SK-N-MC (cell line): Measurements from ENCODE around the gene IRS1.

ENCODE experiments used
- DNase-seq: peaks from one replicate; pipeline ENCODE4 v3.0.0-alpha.2; 2011; ENCODE audit warnings: low read depth, low spot score
- H3K27ac ChIP-seq: fragments of 200-600 bp; sonication (generic); 2 replicates; pipeline ENCODE4 v1.5.1; 2016; ENCODE audit warnings: mixed run types
- H3K36me3 ChIP-seq: fragments of 200-600 bp; sonication (generic); 2 replicates; pipeline ENCODE4 v1.6.1; 2017; ENCODE audit warnings: antibody characterized with exemption, low read length, mixed read lengths; ENCODE audit not compliant: insufficient read depth
- H3K4me3 ChIP-seq: fragments of 200-600 bp; sonication (generic); 2 replicates; pipeline ENCODE4 v1.5.1; 2016
- H3K9ac ChIP-seq: fragments of 200-600 bp; sonication (generic); 2 replicates; pipeline ENCODE4 v1.8.0; 2017; ENCODE audit warnings: mixed run types, mixed read lengths; ENCODE audit not compliant: insufficient read length
- H3K9me3 ChIP-seq: fragments of 200-600 bp; sonication (generic); 2 replicates; pipeline ENCODE4 v1.6.1; 2017; ENCODE audit warnings: low read depth, mild to moderate bottlenecking, antibody characterized with exemption, low read length, moderate library complexity, mixed read lengths
- EZH2 ChIP-seq: fragments of 200-600 bp; sonication (generic); IDR thresholded peaks from one replicate; pipeline ENCODE4 v1.6.1; 2017; ENCODE audit warnings: antibody characterized with exemption
- FOXP2 ChIP-seq: optimal IDR thresholded peaks from 2 replicates; pipeline ENCODE3; 2011; ENCODE audit warnings: mild to moderate bottlenecking, moderate library complexity; ENCODE audit not compliant: insufficient read depth; ENCODE audit errors: extremely low read length, control extremely low read depth
- POLR2AphosphoS5 ChIP-seq: IDR thresholded peaks from 2 replicates; pipeline ENCODE4 v1.6.1; 2012; ENCODE audit warnings: mild to moderate bottlenecking, low read depth, low read length, borderline replicate concordance

IRS1 gene

DNA sequence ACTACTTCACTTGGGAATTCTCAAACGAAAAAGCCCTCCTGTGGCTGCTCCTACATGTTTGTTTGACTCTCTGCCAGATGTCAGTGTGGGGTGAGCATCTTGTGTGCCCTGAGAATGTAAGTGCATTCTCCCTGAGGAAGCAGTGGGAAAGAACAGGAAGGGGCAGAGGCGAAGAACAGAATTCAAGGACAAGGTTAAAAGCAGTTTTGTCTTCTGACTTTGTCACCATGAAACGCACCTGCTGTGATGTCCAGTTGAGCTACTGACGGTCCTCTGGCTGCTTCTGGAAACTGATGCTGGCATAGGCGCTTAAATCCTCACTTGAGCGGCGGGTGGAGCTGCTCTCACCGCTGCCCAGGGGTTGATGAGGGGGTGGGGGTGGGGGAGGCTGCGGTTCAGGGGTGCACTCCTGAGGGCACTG, 4.9 kb downstream of the IRS1 start:
- peaks cover 14% of the 10 kb centered on the region for H3K36me3 ChIP-seq
- peak overlapping the region; percentile 75; the same call in 1 of the 2 replicates for H3K27ac ChIP-seq
- H3K9me3 ChIP-seq: no peaks in the 10 kb centered on the region
- peak overlapping the region; percentile 68 for H3K9ac ChIP-seq
- peak overlapping the region; percentile 91 for H3K4me3 ChIP-seq
- no peak for TF ChIP-seq POLR2AphosphoS5
- no peak for TF ChIP-seq EZH2
- TF ChIP-seq FOXP2: no peak
- no peak for DNase-seq

DNA sequence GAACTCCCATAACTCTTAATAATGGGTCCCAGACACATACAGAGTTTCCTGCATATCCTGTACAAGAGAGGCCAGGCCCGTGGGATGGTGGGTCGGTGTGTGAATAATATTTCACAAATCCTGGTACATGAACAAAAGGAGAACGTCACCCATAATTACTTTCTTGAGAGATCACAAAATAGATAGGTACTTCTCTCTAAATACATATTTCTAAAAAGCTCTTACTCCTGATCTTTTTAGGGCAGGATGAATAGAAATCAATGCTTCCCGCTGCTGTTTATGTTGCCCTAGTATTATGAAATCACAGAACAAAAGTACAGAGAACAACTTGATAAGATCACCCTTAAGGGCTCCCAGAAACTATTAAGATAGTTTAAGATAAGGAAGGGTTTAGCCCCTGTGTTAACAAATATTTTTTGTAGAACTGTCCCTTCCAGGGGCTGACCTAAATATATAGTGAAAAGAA, 5.4 kb downstream of the IRS1 start:
- peak overlapping the region; percentile 75; the same call in 1 of the 2 replicates for H3K27ac ChIP-seq
- peaks cover 14% of the 10 kb centered on the region for H3K36me3 ChIP-seq
- no peaks in the 10 kb centered on the region for H3K9me3 ChIP-seq
- peak overlapping the region; percentile 68 for H3K9ac ChIP-seq
- H3K4me3 ChIP-seq: peak overlapping the region; percentile 91
- DNase-seq: no peak
- TF ChIP-seq EZH2 (no peak), FOXP2 (no peak), POLR2AphosphoS5 (no peak)

DNA sequence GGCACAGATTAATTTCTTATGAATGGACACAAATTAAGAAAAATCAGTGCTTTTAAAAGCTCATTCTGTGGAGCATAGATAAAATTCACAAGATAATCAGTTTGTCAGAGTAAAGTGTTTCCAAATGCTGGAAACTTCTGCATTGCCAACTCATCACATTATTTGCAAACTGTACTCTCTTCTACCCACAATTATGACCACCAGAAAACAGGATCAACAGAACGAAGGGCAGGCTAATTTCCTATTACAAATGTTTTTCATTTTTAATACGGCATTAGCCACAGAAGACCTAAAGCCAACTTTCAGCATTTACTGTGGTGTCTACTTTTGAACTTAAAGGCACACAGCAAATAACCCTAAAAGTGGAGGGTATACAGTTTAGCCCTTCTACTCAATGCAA, 6.0 kb downstream of the IRS1 start:
- Histone ChIP-seq H3K9me3 (no peaks in the 10 kb centered on the region), H3K36me3 (peaks cover 14% of the 10 kb centered on the region), H3K27ac (0 out of 2 replicates have a peak overlapping the region, but pooled peaks have one; percentile 75), H3K9ac (peak overlapping the region; percentile 68), H3K4me3 (peak overlapping the region; percentile 91)
- DNase-seq: no peak
- no peak for TF ChIP-seq POLR2AphosphoS5
- no peak for TF ChIP-seq EZH2
- TF ChIP-seq FOXP2: no peak

DNA sequence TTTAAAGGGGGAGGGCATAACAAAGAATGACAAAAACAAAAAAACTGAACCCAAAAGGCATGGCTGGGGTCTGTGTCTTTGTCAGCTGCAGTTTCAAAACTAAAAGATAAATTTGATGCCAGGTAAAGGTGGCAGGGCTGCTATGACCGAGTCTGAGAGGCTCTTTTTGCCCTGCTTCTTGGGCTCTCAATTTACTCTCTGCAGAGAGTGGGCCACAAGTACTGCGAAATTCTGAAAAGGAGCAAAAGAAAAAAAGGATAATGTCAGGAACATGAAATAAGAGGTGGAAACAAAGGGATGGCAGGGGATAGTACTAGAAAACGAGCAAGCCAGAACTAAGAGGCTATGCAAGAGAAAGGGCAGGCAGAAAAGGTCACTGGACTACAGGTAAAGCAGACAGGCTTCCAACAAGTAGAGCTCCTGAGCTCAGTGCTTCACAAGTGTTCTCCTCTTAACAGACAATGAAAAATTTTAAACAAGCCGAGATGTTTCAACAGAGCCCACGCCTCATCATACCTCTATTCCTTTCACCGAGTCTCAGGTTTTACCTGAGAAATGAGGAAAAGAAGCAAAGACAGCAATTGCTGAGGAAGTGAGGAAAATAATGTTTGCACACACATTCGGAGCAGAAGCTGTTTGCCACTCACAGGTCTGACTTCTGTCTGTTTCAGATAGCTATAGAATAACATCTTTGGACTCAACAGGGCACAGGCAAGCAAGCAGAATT, 7.3 kb downstream of the IRS1 start:
- 0 out of 2 replicates have a peak overlapping the region, but pooled peaks have one; percentile 61 for H3K27ac ChIP-seq
- DNase-seq: no peak
- no peak for TF ChIP-seq EZH2
- no peak for TF ChIP-seq POLR2AphosphoS5
- TF ChIP-seq FOXP2: no peak
- H3K4me3 ChIP-seq: peak overlapping the region; percentile 91
- H3K36me3 ChIP-seq: peaks cover 12% of the 10 kb centered on the region
- peak overlapping the region; percentile 88 for H3K9ac ChIP-seq
- H3K9me3 ChIP-seq: no peaks in the 10 kb centered on the region

DNA sequence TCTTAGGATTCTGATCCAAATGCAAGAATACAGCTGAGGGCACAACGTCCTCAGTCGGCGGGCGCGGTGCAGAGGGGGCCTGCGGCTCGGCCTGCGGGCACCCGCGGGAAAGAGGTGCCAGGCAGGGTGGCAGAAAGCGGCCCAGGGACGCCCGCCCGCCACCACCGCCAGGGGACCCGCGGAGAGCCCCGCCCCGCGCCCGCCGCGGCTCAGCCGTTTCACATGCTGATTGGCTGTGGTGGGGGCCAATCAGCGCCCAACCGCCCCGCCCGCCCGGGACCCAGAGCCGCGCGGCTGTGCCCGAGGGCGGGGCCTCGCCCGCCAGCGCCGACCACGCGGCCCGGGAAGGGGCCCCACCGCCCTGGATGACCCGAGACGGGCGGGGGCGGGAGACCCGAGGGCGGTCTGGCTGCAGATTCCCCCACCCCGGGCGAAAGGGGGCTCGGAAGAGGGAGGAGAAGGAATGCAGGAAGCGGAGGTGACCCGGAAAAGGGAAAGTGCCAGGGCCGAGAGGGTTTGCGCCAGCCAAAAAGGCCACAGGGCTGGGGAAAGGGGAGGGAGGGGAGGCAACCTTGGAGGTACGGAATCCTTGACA, 8.0 kb downstream of the IRS1 start:
- H3K9me3 ChIP-seq: no peaks in the 10 kb centered on the region
- H3K36me3 ChIP-seq: peaks cover 6% of the 10 kb centered on the region; the same call in 1 of the 2 replicates
- TF ChIP-seq POLR2AphosphoS5: peak; percentile 59; the same call in 1 of the 2 replicates
- TF ChIP-seq FOXP2: no peak
- no peak for TF ChIP-seq EZH2
- DNase-seq: no peak
- peak overlapping the region; percentile 88 for H3K9ac ChIP-seq
- H3K27ac ChIP-seq: peak overlapping the region; percentile 61; the same call in 1 of the 2 replicates
- peak overlapping the region; percentile 91 for H3K4me3 ChIP-seq

DNA sequence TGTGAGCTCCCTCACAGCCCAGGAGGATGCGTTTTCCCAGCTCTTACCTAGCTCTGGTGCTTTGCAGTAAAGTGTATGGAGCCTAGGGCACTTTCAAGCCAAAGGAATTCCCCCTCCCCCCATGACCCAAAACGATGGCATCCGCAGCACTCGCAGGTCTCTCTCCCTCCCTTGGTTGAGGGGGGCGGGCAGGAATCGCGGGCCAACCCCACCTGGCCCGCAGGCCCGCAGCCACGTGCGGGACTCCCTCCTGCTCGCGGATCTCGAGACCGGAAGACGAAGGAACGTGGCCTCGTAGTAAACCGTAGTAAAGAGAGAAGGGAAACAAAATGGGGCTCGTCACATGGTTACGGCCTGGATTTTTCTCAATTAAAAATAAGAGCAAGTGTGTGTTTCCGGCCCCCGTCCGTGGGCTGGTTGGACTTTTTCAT, 8.5 kb downstream of the IRS1 start:
- H3K4me3 ChIP-seq: peak overlapping the region; percentile 91
- H3K9me3 ChIP-seq: no peaks in the 10 kb centered on the region
- H3K36me3 ChIP-seq: peaks cover 1% of the 10 kb centered on the region; the same call in 1 of the 2 replicates
- H3K9ac ChIP-seq: peak overlapping the region; percentile 73
- TF ChIP-seq EZH2 (no peak), FOXP2 (no peak), POLR2AphosphoS5 (no peak)
- no peak overlapping the region for H3K27ac ChIP-seq
- no peak for DNase-seq

DNA sequence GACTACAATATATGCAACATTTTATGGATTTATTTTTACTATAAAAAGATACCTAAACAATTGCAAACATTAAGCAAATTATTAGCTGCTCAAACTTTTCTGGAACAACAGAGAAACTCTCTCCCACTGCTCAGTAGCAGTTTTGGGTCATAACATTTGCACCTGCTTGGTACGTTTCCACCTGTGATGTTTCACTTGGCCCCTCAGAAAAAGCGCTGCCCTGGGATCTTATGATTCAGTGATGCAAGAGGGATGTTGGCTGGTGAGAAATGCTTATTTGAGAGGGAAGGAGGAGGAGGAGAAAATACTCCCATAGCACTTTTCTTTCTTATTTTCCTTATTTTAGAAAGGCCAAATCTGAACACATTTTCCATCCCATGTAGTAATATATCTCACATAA, 9.2 kb downstream of the IRS1 start:
- H3K36me3 ChIP-seq: no peaks in the 10 kb centered on the region; the same call in 1 of the 2 replicates
- no peak for DNase-seq
- no peak overlapping the region for H3K27ac ChIP-seq
- no peak overlapping the region for H3K4me3 ChIP-seq
- H3K9ac ChIP-seq: no peak overlapping the region
- H3K9me3 ChIP-seq: no peaks in the 10 kb centered on the region
- TF ChIP-seq POLR2AphosphoS5: no peak
- TF ChIP-seq EZH2: no peak
- TF ChIP-seq FOXP2: no peak

DNA sequence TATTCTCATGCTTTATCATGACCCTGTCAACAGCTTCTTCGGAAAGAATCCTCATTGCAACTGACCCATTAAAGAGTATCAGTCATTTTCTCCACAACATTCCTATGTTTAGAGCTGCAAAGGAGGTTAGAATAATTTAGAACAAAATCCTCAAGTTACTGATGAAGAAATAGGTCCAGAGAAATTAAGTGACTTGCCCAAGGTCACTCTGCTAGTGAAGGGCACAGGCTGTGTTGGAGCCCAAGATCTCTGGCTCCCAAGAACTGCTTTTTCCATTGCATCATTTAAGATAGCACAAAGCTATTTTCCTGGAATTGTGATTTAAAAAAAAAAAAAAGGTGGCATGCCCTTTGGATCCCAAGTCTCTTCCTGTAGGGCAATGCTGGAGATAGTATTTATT, 9.6 kb downstream of the IRS1 start:
- TF ChIP-seq EZH2 (no peak), FOXP2 (no peak), POLR2AphosphoS5 (no peak)
- no peak overlapping the region for H3K4me3 ChIP-seq
- no peak for DNase-seq
- no peaks in the 10 kb centered on the region for H3K9me3 ChIP-seq
- no peak overlapping the region for H3K9ac ChIP-seq
- no peak overlapping the region for H3K27ac ChIP-seq
- no peaks in the 10 kb centered on the region; the same call in 1 of the 2 replicates for H3K36me3 ChIP-seq
